Erythroblast (primary cell): ENCODE measurements around the gene RALGPS1.

ENCODE experiments used
- GATA1 ChIP-seq: IDR thresholded peaks from 2 replicates; pipeline ENCODE4 v1.6.1; 2011; ENCODE audit warnings: low read depth, mild to moderate bottlenecking, control low read depth, low read length, moderate library complexity
- POLR2A ChIP-seq: IDR thresholded peaks from 2 replicates; pipeline ENCODE4 v1.6.1; 2011; ENCODE audit warnings: mild to moderate bottlenecking, low read length

- TF ChIP-seq POLR2A (no peak), GATA1 (no peak)
These were observed 135.6 kb downstream of the RALGPS1 start for GRCh38 chr9:127050152-127050551.
